Temporal lobe (tissue), 2 donors: ENCODE measurements around the gene UBL7. TPM values are rescaled to one million over a fixed set of nuclear protein-coding genes. Genes with fewer than 3 reads are reported as not detected.

Experiments used
- small RNA-seq: library from RNA; depleted of rRNA; stranded (forward); fragments of <200 nt; gene quantifications from one replicate; pipeline ENCODE3, GENCODE V24; 2014; ENCODE audit warnings: low replicate concordance
- total RNA-seq: library from RNA; depleted of rRNA; stranded (reverse); fragments of >200 nt; gene quantifications from one replicate; pipeline ENCODE4 v1.2.3, GENCODE V29; 2014

Gene UBL7
- total RNA-seq, 1 donor from 2014 or later: 16.5 TPM

Small RNAs within 50 kb of the gene (small RNA-seq; reads per million reads assigned to genes)
- not detected for gene MIR6881
- gene RF00591: not detected

Other genes starting within 250 kb of the UBL7 start
- 0.25 TPM for gene CCDC33, start 224.8 kb downstream of the UBL7 start, total RNA-seq
- not detected for gene CYP11A1, start 93.5 kb downstream of the UBL7 start, total RNA-seq
- 25.8 TPM for gene SEMA7A, start 27.2 kb downstream of the UBL7 start, total RNA-seq
- gene ARID3B, start 80.1 kb upstream of the UBL7 start, total RNA-seq: 4.4 TPM
- 20.4 TPM for gene CLK3, start 154.7 kb upstream of the UBL7 start, total RNA-seq
- 17.9 TPM for gene EDC3, start 234.9 kb upstream of the UBL7 start, total RNA-seq